HG03457 (cell line): ENCODE data around the gene KRTAP10-5.
"Not testable (repeated sequence)": the region's sequence is repeated elsewhere in the genome, so short reads cannot be mapped to it uniquely, and the experiment has no call there.

Experiments
- ATAC-seq: cut with Tn5 transposase; IDR thresholded peaks from one replicate; pipeline ENCODE4 v1.9.1; 2021; ENCODE audit warnings: moderate number of reproducible peaks; ENCODE audit not compliant: unreplicated experiment

KRTAP10-5 gene

GRCh38 chr21:44592446-44593311, 12.3 kb upstream of the KRTAP10-5 start, which contains the start of gene KRTAP10-6:
TSS of gene KRTAP10-6 (minus strand) at chr21:44592505. CDS start at chr21:44592484, 21 bp downstream.
- ATAC-seq = no peak

- ATAC-seq = not testable (repeated sequence)
Observed at GRCh38 chr21:44591801-44592130, 11.4 kb upstream of the KRTAP10-5 start.

- not testable (repeated sequence) for ATAC-seq
Observed at GRCh38 chr21:44590897-44591800, 10.7 kb upstream of the KRTAP10-5 start.

GRCh38 chr21:44590311-44590721, 9.9 kb upstream of the KRTAP10-5 start:
- ATAC-seq = no peak

- no peak for ATAC-seq
Observed at GRCh38 chr21:44589586-44590305, 9.3 kb upstream of the KRTAP10-5 start.

- no peak for ATAC-seq
Observed at GRCh38 chr21:44589094-44589493, 8.7 kb upstream of the KRTAP10-5 start.

- ATAC-seq = no peak
Observed at GRCh38 chr21:44585892-44586291, 5.5 kb upstream of the KRTAP10-5 start.

GRCh38 chr21:44583800-44584147, 3.4 kb upstream of the KRTAP10-5 start:
- no peak for ATAC-seq

- ATAC-seq = no peak
Observed at GRCh38 chr21:44583089-44583799, 2.8 kb upstream of the KRTAP10-5 start.

- no peak for ATAC-seq
Observed at GRCh38 chr21:44582055-44582454, 1.7 kb upstream of the KRTAP10-5 start.

- no peak for ATAC-seq
Observed at GRCh38 chr21:44581158-44581557, 754 bp upstream of the KRTAP10-5 start.

- no peak for ATAC-seq
Observed at GRCh38 chr21:44579833-44580144, 615 bp downstream of the KRTAP10-5 start.

- no peak for ATAC-seq
Observed at GRCh38 chr21:44579056-44579832, 1.2 kb downstream of the KRTAP10-5 start.

DNA sequence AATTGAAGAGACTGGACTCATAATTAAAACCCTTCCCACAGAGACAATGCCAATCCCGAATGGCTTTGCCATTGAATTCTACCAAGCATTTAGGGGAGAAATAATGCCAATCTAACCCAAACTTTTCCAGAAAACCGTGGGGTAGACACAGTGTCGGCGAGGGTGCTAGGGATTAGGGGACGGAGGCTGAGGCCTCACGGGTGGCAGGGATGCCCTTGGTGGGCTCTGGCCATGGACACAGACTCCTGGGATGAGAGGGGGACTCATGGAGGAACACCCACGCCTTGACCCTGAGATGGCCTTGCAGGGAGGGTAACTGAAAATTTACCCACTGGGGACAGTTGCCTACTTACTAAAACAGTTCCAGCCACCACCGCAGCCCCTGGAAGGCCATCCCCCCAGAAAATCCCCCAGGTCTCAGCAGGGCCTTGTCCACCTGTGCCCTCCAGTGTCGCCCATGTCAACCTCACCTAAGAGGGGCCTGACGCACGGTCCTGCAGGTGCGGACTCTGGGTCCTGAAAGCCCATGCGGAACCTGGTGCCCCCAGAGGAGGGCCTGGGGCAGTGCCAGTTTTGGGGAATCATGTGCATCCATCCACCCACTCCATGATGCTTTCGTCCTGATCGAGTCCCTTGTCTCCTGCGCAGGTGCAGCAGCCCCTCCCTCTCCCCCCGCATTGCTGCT, 1.9 kb downstream of the KRTAP10-5 start:
- no peak for ATAC-seq

DNA sequence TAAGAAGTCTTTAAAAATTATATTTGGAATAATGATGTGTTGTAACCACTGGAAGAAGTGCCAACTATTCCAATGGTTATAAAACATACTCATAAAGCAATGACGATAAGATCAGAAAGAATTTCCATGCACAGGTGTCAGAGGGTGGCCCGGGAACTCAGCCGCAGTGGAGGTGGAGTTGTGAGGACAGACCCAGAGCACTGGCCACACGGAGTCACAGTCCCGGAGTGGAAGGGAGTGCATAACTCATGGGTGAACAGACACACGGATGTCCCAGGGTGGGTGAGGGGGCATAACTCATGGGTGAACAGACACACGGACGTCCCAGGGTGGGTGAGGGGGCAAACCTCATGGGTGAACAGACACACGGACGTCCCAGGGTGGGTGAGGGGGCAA, 4.4 kb downstream of the KRTAP10-5 start:
- no peak for ATAC-seq

- ATAC-seq = no peak
Observed at GRCh38 chr21:44575307-44576024, 4.9 kb downstream of the KRTAP10-5 start.

- ATAC-seq = no peak
Observed at GRCh38 chr21:44574457-44575306, 5.7 kb downstream of the KRTAP10-5 start.
